IMR-90 (cell line): ENCODE results near the gene SPP1. TPM values are rescaled to one million over a fixed set of nuclear protein-coding genes. Genes with fewer than 3 reads are reported as not detected.

ENCODE experiments used
- ATAC-seq: fragments of 200-7000 bp; cut with Tn5 transposase; 2 replicates; pipeline ENCODE4 v1.9.1; 2020; ENCODE audit warnings: low read depth, mild to moderate bottlenecking, moderate library complexity
- BruUV-seq: library from RNA; stranded (reverse); fragments of 400-500 nt; replicated peaks from 2 replicates; lab custom pipeline; 2021; lab: Mats Ljungman, UMichigan
- CTCF ChIA-PET: fragments of 300-600 bp; formaldehyde crosslinking; extraction: SDS; loops from one replicate; lab custom pipeline; 2021; ENCODE audit warnings: antibody characterized with exemption; lab: Yijun Ruan, JAX
- POLR2A ChIA-PET: fragments of 300-600 bp; sonication (Branson Sonifier 250); formaldehyde crosslinking; loops from one replicate; lab custom pipeline; 2022; ENCODE audit warnings: antibody characterized with exemption; ENCODE audit not compliant: unreplicated experiment; lab: Charles Lee
- DNase-seq: peaks from one replicate; pipeline ENCODE4 v3.0.0; 2013
- H2AFZ ChIP-seq: replicated peaks from 2 replicates; pipeline ENCODE3; 2013; ENCODE audit warnings: low read length, mild to moderate bottlenecking; ENCODE audit not compliant: poor library complexity
- H2AK5ac ChIP-seq: 2 replicates; pipeline ENCODE4 v1.6.1; 2013; ENCODE audit warnings: low read depth, low read length, inconsistent platforms
- H2AK9ac ChIP-seq: replicated peaks from 2 replicates; pipeline ENCODE3; 2013; ENCODE audit warnings: mild to moderate bottlenecking, low read depth, low read length, moderate library complexity; ENCODE audit not compliant: poor library complexity
- H2BK120ac ChIP-seq: 2 replicates; pipeline ENCODE4 v1.6.1; 2013; ENCODE audit warnings: low read depth, low read length, inconsistent platforms
- H2BK15ac ChIP-seq: 3 replicates; pipeline ENCODE4 v1.6.1; 2013; ENCODE audit warnings: low read depth, low read length, inconsistent platforms
- H2BK20ac ChIP-seq: 2 replicates; pipeline ENCODE4 v1.6.1; 2013; ENCODE audit warnings: low read depth, mild to moderate bottlenecking, inconsistent platforms, low read length, moderate library complexity
- H2BK5ac ChIP-seq: 2 replicates; pipeline ENCODE4 v1.6.1; 2013; ENCODE audit warnings: mild to moderate bottlenecking, low read depth, low read length, inconsistent platforms; ENCODE audit not compliant: poor library complexity, severe bottlenecking
- H3K14ac ChIP-seq: replicated peaks from 2 replicates; pipeline ENCODE4 v1.6.1; 2013; ENCODE audit warnings: low read depth, low read length, inconsistent platforms
- H3K18ac ChIP-seq: 2 replicates; pipeline ENCODE4 v1.6.1; 2013; ENCODE audit warnings: low read depth, low read length, control low read depth
- H3K23ac ChIP-seq: 2 replicates; pipeline ENCODE4 v1.6.1; 2013; ENCODE audit warnings: low read depth, low read length, inconsistent platforms
- H3K27ac ChIP-seq: 2 replicates; pipeline ENCODE4 v1.5.1; 2013; ENCODE audit warnings: mild to moderate bottlenecking, control low read depth, low read length; ENCODE audit not compliant: insufficient read depth
- H3K27me3 ChIP-seq: 2 replicates; pipeline ENCODE4 v1.6.1; 2013; ENCODE audit warnings: low read length; ENCODE audit not compliant: control insufficient read depth, insufficient read depth
- H3K36me3 ChIP-seq: 2 replicates; pipeline ENCODE4 v1.6.1; 2013; ENCODE audit warnings: low read length, mixed read lengths; ENCODE audit not compliant: control insufficient read depth, insufficient read depth
- H3K4ac ChIP-seq: 2 replicates; pipeline ENCODE4 v1.6.1; 2013; ENCODE audit warnings: low read depth, low read length, inconsistent platforms
- H3K4me1 ChIP-seq: 2 replicates; pipeline ENCODE4 v1.6.1; 2013; ENCODE audit warnings: low read length, mixed read lengths; ENCODE audit not compliant: control insufficient read depth, insufficient read depth
- H3K4me2 ChIP-seq: 2 replicates; pipeline ENCODE4 v1.6.1; 2013; ENCODE audit warnings: low read depth, mild to moderate bottlenecking, control low read depth, low read length, moderate library complexity
- H3K4me3 ChIP-seq: 2 replicates; pipeline ENCODE4 v1.5.1; 2013; ENCODE audit warnings: low read depth, mild to moderate bottlenecking, control low read depth, low read length, moderate library complexity; ENCODE audit not compliant: insufficient read depth
- H3K56ac ChIP-seq: 2 replicates; pipeline ENCODE4 v1.6.1; 2013; ENCODE audit warnings: low read length, inconsistent platforms; ENCODE audit not compliant: insufficient read depth; ENCODE audit errors: extremely low read depth
- H3K79me1 ChIP-seq, 2 experiments: 2 replicates each; pipeline ENCODE4 v1.6.1; 2013; ENCODE audit warnings: low read length in 2 of 2, inconsistent platforms in 1 of 2, low read depth in 1 of 2
- H3K9ac ChIP-seq: 2 replicates; pipeline ENCODE4 v1.6.1; 2013; ENCODE audit warnings: low read depth, low read length, control low read depth
- H3K9me1 ChIP-seq: 2 replicates; pipeline ENCODE4 v1.6.1; 2013; ENCODE audit warnings: low read length, inconsistent platforms; ENCODE audit not compliant: insufficient read depth
- H3K9me3 ChIP-seq: 2 replicates; pipeline ENCODE4 v1.6.1; 2013; ENCODE audit warnings: low read length; ENCODE audit not compliant: control insufficient read depth, insufficient read depth
- H4K20me1 ChIP-seq: 2 replicates; pipeline ENCODE4 v1.6.1; 2013; ENCODE audit warnings: low read length, inconsistent platforms; ENCODE audit not compliant: insufficient read depth
- H4K5ac ChIP-seq: 2 replicates; pipeline ENCODE4 v1.6.1; 2013; ENCODE audit warnings: mild to moderate bottlenecking, low read depth, low read length, control low read depth
- H4K8ac ChIP-seq, 2 experiments: 2 replicates each; pipeline ENCODE4 v1.6.1; 2013; ENCODE audit warnings: low read depth in 2 of 2, low read length in 2 of 2, control low read depth in 1 of 2, inconsistent platforms in 1 of 2
- H4K91ac ChIP-seq: 2 replicates; pipeline ENCODE4 v1.6.1; 2013; ENCODE audit warnings: low read depth, low read length, inconsistent platforms; ENCODE audit not compliant: insufficient read depth
- BHLHE40 ChIP-seq: fragments of 150-350 bp; IDR thresholded peaks from 2 replicates; pipeline ENCODE4 v1.6.1; 2016; ENCODE audit warnings: mild to moderate bottlenecking, low read depth, low read length
- CEBPB ChIP-seq: IDR thresholded peaks from 2 replicates; pipeline ENCODE4 v1.6.1; 2012; ENCODE audit warnings: low read depth, low read length, improper control_type of control experiment
- CHD1 ChIP-seq: IDR thresholded peaks from 2 replicates; pipeline ENCODE4 v1.6.1; 2012; ENCODE audit warnings: low read depth, low read length, improper control_type of control experiment
- CTCF ChIP-seq: conservative IDR thresholded peaks from 2 replicates; pipeline ENCODE4 v1.5.1; 2012; ENCODE audit warnings: mild to moderate bottlenecking, low read depth, low read length, improper control_type of control experiment
- ELK1 ChIP-seq: fragments of 150-350 bp; IDR thresholded peaks from 2 replicates; pipeline ENCODE4 v1.6.1; 2016; ENCODE audit warnings: low read depth, mild to moderate bottlenecking, low read length, moderate library complexity, borderline replicate concordance
- FOS ChIP-seq: fragments of 150-350 bp; IDR thresholded peaks from 2 replicates; pipeline ENCODE4 v1.6.1; 2016; ENCODE audit warnings: low read depth, low read length
- MAZ ChIP-seq: IDR thresholded peaks from 2 replicates; pipeline ENCODE4 v1.6.1; 2012; ENCODE audit warnings: low read depth, mild to moderate bottlenecking, low read length, improper control_type of control experiment, moderate library complexity, borderline replicate concordance
- MXI1 ChIP-seq: IDR thresholded peaks from 2 replicates; pipeline ENCODE4 v1.6.1; 2012; ENCODE audit warnings: low read depth, mild to moderate bottlenecking, low read length, moderate library complexity, borderline replicate concordance
- NFE2L2 ChIP-seq: fragments of 150-350 bp; IDR thresholded peaks from 2 replicates; pipeline ENCODE4 v1.6.1; 2016; ENCODE audit warnings: low read depth, mild to moderate bottlenecking, low read length
- POLR2A ChIP-seq: IDR thresholded peaks from 2 replicates; pipeline ENCODE4 v1.6.1; 2012; ENCODE audit warnings: mild to moderate bottlenecking, low read depth, low read length
- RAD21 ChIP-seq: IDR thresholded peaks from 2 replicates; pipeline ENCODE4 v1.6.1; 2012; ENCODE audit warnings: low read length, improper control_type of control experiment
- RFX5 ChIP-seq: IDR thresholded peaks from 2 replicates; pipeline ENCODE4 v1.8.0; 2012; ENCODE audit warnings: low read depth, mild to moderate bottlenecking, low read length, moderate library complexity
- SMC3 ChIP-seq: fragments of 150-350 bp; IDR thresholded peaks from 2 replicates; pipeline ENCODE4 v1.6.1; 2016; ENCODE audit warnings: low read depth, mild to moderate bottlenecking, antibody characterized with exemption, low read length, moderate library complexity
- USF2 ChIP-seq: fragments of 150-350 bp; IDR thresholded peaks from 2 replicates; pipeline ENCODE4 v1.6.1; 2017; ENCODE audit warnings: mild to moderate bottlenecking, antibody characterized with exemption, low read length, low read depth
- WGBS, 2 experiments: methylation state at CpG; one replicate each; pipeline versions ENCODE4 v1.1.5 to v1.1.7; 2013; ENCODE audit warnings: missing lambda C conversion rate in 2 of 2; ENCODE audit not compliant: insufficient read length in 1 of 2; ENCODE audit errors: extremely low coverage in 2 of 2; 5-methylcytosine and 5-hydroxymethylcytosine counted together
- dilution Hi-C: fragments of 300-500 bp; cut with HindIII; formaldehyde crosslinking; loops from one replicate; pipeline ENCODE4 v1.14.3; 2018; ENCODE audit warnings: low sequenced_read_pairs; ENCODE audit not compliant: unreplicated experiment
- in situ Hi-C: fragments of 300-500 bp; cut with MboI; formaldehyde crosslinking; loops from 3 replicates; pipeline ENCODE4 v1.14.3; 2019; ENCODE audit warnings: low sequenced_read_pairs, inconsistent platforms, mixed read lengths
- intact Hi-C: fragments of 100-400 bp; cut with micrococcal nuclease; formaldehyde crosslinking; loops from 2 replicates; pipeline ENCODE4 v1.10.0; 2022
- polyA plus RNA-seq, 3 experiments: library from polyadenylated mRNA; depleted of rRNA; stranded (reverse); fragments of >200 nt; gene quantifications; 2 replicates each; pipeline ENCODE4 v1.2.3, GENCODE V29; 2012; ENCODE audit warnings: low replicate concordance in 1 of 3
- total RNA-seq: library from RNA; depleted of rRNA; stranded (reverse); fragments of >200 nt; gene quantifications from 2 replicates; pipeline ENCODE4 v1.2.3, GENCODE V29; 2012

SPP1 gene
- total and polyA plus RNA-seq, 2 of the 4 experiments (the other 2 are of a cell fraction) = 0.18 to 0.50 TPM

- no peak overlapping the region for H2BK120ac ChIP-seq
- H2AK5ac ChIP-seq = no peak overlapping the region
- CTCF ChIA-PET = no interaction called here
- H4K91ac ChIP-seq = no peak overlapping the region
- no peaks in the 10 kb centered on the region for H3K36me3 ChIP-seq
- DNase-seq = no peak
- TF ChIP-seq POLR2A (no peak), MAZ (no peak), ELK1 (no peak), RAD21 (no peak), CEBPB (no peak), SMC3 (no peak), USF2 (no peak), RFX5 (no peak), CHD1 (no peak), MXI1 (no peak), NFE2L2 (no peak), BHLHE40 (no peak), FOS (no peak), CTCF (no peak)
- H4K8ac ChIP-seq = no peak overlapping the region
- H2BK20ac ChIP-seq = no peak overlapping the region
- H2BK5ac ChIP-seq = no peak overlapping the region
- intact Hi-C loops = no loop called here
- no peak overlapping the region for H3K56ac ChIP-seq
- no CpG with 5 or more reads among the region's 1 CpG for WGBS, 2 experiments
- no peak overlapping the region for H3K9ac ChIP-seq
- no peak overlapping the region for H3K4me3 ChIP-seq
- H3K4ac ChIP-seq = no peak overlapping the region
- no peak overlapping the region for H3K4me2 ChIP-seq
- H3K23ac ChIP-seq = no peak overlapping the region
- H3K18ac ChIP-seq = no peak overlapping the region
- ATAC-seq = no peak
- no peaks in the 10 kb centered on the region for H3K79me1 ChIP-seq
- H3K27me3 ChIP-seq = no peaks in the 10 kb centered on the region
- no peaks in the 10 kb centered on the region for H3K4me1 ChIP-seq
- H2AFZ ChIP-seq = no peak overlapping the region
- dilution Hi-C loops = no loop called here
- H2AK9ac ChIP-seq = no peak overlapping the region
- H2BK15ac ChIP-seq = no peak overlapping the region
- H3K27ac ChIP-seq = no peak overlapping the region
- POLR2A ChIA-PET = no interaction called here
- no peaks in the 10 kb centered on the region for H4K20me1 ChIP-seq
- H3K9me3 ChIP-seq = no peaks in the 10 kb centered on the region
- H4K5ac ChIP-seq = no peak overlapping the region
- in situ Hi-C loops = no loop called here
- no peaks in the 10 kb centered on the region for H3K9me1 ChIP-seq
- no peak overlapping the region for H3K14ac ChIP-seq
- no TSS peak for BruUV-seq
Observed at GRCh38 chr4:87930629-87931028, 44.9 kb upstream of the SPP1 start.
